AG08395 (cell line): ENCODE results near the gene TRIM37.
"Not testable (repeated sequence)": the region's sequence is repeated elsewhere in the genome, so short reads cannot be mapped to it uniquely, and the experiment has no call there.

Source experiments
- DNase-seq: peaks from one replicate; pipeline ENCODE4 v3.0.0; 2012; ENCODE audit warnings: mixed read lengths, low spot score

TRIM37 gene

DNA sequence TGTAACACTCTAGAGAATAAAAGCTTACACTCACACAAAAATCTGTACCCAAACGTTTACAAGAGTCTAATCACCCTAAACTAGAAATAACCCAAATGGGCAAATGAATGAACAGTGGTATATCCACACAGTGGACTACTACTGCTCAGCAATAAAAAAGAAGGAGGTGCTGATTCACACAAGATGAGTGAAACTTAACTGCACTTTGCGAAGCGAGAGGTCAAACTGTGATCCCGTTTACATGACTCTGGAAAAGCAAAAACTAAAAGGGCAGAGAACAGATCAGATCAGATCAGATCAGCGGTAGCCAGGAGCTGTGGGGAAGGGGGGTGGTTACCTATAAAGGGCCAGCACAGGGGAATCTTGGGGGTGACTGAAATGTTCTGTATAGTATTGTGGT, 113.4 kb downstream of the TRIM37 start:
- no peak for DNase-seq

GRCh38 chr17:58991718-58992331, 114.9 kb downstream of the TRIM37 start:
- DNase-seq = peak; percentile 67

GRCh38 chr17:58989629-58990028, 117.1 kb downstream of the TRIM37 start:
- DNase-seq = no peak

DNA sequence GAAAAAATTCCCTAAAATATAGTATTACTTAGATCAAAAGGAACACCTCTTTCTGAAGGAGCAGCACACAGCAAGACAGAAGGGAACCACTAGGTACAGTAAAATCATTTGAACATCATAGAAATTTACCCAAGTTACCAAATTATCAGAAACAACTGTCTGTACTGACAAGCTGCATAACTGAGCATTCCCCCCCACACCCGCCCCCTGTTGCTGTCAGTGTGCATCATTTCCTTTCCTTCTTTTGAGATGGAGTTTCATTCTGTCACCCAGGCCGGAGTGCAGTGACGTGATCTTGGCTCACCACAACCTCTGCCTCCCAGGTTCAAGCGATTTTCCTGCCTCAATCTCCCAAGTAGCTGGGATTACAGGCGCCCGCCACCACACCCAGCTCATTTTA, 120.7 kb downstream of the TRIM37 start:
- DNase-seq = no peak

GRCh38 chr17:58985367-58985766, 121.3 kb downstream of the TRIM37 start:
- no peak for DNase-seq

DNA sequence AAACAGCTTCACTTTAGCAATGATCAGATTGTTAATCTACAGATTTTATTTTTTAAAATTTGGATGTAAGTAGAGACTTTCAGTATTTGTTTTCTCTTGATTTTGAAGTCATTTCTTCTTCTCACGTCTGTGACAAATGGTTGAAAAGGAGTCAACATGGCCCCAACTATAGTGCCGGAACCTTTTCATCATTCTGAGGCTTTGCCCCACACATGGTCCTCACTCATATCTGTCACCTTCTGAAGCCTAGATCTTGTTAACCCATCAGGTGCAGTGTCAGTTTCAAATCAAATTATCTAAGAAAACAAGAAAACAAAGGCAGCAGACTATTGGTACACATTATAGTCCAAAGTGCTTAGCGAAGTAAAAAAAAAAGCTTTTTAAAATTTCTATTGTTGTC, 124.1 kb downstream of the TRIM37 start:
- DNase-seq = no peak

GRCh38 chr17:58980706-58981481, 125.8 kb downstream of the TRIM37 start:
- no peak for DNase-seq

- DNase-seq = no peak
These were observed 130.1 kb downstream of the TRIM37 start for GRCh38 chr17:58976541-58976940.

DNA sequence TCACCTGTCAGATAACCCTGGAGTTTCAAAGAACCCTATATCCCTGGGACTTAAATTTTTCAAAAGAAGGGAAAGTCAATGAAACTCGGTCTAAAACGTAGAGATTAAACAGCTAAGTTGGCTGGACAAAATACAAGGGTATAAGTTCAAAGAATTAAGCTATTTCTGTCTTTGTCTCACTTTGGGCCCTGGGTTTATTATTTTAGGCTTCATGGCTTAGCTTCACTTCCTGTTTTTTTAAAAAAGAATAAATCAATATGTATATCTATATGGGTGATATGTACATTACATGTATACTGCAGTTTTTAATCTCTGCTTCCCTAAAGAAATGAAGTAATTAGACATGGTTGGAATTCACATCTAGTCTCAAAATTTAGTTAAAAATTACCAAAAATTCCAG, 132.3 kb downstream of the TRIM37 start:
- no peak for DNase-seq

GRCh38 chr17:58970609-58971450, 135.8 kb downstream of the TRIM37 start:
- DNase-seq = peak; percentile 16

- no peak for DNase-seq
These were observed 137.1 kb downstream of the TRIM37 start for GRCh38 chr17:58969612-58970011.

GRCh38 chr17:58969156-58969555, 137.5 kb downstream of the TRIM37 start:
- no peak for DNase-seq

- DNase-seq = no peak
These were observed 138.1 kb downstream of the TRIM37 start for GRCh38 chr17:58968426-58969061.

DNA sequence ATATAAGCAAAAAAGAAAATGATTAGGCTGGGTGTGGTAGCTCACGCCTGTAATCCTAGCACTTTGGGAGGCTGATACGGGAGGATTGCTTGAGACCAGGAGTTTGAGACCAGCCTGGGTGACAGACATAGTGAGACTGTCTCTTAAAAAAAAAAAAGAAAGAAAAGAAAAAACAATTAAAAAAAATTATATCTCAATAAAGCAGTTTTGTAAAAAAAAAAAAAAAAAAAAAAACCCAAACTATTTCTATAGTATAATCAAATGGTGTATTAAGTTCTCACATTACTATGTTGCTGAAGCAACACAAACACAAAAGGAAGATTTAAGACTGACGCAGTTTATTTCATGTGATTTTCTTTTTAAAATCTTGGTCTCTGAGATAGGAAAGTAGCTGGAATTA, 140.5 kb downstream of the TRIM37 start:
- DNase-seq = no peak

DNA sequence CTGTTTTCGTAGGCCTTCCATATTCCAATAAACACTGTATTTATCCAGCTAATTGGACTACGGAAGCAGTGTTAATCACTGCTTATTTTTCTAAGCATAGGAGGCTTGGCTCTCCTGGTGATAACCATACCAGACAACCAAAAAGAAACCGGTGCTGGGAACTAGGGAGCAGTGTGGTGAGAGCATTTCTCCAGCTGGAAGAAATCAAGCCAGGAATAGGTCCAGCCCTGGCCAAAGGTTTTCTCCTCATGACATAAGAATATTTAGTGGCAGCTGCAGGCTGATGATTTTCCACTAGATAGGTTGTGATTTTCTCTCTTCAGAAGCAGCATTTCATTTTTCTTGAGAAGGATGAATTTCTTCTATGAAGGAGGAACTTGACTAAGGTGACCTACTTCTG, 141.5 kb downstream of the TRIM37 start:
- DNase-seq = no peak

- peak; percentile 56 for DNase-seq
These were observed 146.6 kb downstream of the TRIM37 start for GRCh38 chr17:58960068-58960467.

DNA sequence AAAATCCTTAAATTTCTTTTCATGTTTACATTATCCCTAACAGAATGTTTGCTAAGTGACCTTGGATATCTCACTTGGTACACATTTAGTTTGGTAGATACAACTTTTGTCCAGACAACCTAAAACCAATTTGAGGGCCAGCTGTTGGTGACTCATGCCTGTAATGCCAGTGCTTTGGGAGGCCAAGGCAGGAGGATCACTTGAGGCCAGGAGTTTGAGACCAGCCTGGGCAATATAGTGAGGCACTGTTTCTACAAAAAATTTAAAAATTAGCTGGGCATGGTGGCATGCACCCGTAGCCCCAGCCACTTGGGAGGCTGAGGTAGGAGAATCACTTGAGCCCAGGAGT, 149.0 kb downstream of the TRIM37 start:
- not testable (repeated sequence) for DNase-seq

DNA sequence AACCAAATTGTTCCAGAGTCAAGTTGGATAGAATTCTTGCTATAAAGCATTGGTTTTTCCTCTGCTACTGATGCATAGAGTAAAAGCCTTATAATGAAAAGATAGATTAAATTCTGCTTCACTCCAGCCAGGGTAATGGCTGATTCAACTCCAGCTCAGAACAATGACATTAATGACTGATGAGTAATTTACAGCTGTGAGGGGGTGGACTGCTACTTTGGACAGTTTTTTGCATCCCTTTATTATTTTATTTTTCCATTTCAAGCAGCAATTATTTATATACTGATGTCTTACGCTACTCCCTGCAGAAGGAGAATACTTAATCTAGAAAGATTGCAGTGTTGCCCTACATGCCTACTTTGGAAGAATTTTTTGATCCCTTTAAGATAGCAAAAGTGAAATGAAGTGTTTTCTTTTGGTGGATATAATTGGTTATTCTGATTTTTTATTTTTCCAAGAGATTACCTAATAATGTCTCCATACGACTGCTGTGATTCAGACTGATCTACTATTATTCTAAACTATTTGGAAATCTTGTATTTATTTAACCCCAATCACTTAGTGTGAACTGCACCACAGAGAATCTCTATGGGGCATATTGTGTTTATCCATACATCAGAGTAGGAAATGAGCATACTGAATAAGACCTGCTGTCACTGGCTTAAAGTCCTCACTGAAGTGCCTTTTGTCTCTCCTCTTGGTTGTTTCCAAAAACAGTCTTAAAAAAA, 149.5 kb downstream of the TRIM37 start:
- DNase-seq = no peak

DNA sequence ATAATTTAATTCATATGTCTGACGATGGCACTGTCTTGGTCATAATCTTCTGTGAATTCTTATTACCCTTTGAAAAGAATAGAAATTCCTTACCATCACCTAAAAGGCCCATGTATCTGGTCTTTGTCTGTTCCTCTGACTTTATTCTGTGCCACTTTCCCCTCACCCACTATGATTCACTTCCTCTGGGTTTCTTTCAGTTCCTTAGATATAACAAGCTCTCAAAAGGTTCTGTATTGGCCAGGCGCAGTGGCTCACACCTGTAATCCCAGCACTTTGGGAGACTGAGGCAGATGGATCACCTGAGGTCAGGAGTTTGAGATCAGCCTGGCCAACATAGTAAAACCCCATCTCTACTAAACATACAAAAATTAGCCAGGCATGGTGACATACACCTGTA, 152.3 kb downstream of the TRIM37 start:
- DNase-seq = not testable (repeated sequence)

DNA sequence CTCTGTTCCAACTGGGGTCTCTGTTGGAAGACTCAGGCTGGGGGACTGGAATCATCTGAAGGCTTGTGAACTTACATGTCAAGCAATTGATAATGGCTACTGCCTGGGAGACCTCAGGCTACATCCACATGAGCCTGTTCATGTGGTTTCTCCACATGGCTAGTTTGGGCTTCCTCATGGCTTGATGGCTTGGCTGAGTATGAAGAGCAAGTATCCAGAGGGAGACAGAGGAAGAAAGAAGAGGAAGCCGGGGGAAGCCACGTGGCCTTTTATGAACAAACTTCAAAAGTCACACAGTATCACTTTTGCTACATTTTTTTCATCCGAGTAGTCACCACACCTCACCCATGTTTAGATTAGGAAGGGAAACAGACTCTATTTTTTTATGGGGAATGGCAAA, 158.9 kb downstream of the TRIM37 start:
- no peak for DNase-seq

GRCh38 chr17:58947411-58947810, 159.3 kb downstream of the TRIM37 start:
- no peak for DNase-seq

DNA sequence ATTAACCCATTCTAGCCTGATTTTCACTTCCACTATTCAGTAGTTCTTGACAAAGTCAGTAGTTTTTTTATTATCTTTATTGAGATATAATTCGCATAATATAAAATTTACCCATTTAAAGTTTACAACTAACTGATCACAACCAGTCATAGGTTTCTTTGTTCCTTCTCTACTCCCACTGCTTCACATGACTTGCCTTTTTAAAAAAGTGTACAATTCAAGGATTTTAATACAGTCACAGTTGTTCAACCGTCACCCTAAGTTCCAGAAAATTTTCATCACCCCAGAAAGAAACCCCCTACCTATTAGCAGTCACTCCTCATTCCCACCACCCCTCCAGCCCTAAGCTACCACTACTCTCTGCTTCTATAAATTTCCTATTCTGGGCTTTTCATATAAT, 162.5 kb downstream of the TRIM37 start:
- DNase-seq = no peak
